ENCODE measurements around the gene ATP6V1F. TPM values are rescaled to one million over a fixed set of nuclear protein-coding genes. Genes with fewer than 3 reads are reported as not detected.
A peak's percentile ranks its signal among the peaks of the same experiment; 100 is the strongest.

The ATP6V1F gene
- total and polyA plus RNA-seq, 7 experiments from 2014 or later = 58.4 to 340 (median 101) TPM

GRCh38 chr7:128826916-128827247 is 35.8 kb upstream of the ATP6V1F start:
- no peak overlapping the region for H3K27ac Mint-ChIP-seq
- H3K36me3 Mint-ChIP-seq = no peaks in the 10 kb centered on the region
- CTCF ChIA-PET = interaction anchor here (0.6 kb wide), 1 partner anchor 40 kb away, joined by 3 read pairs; no protein-coding TSS in a partner anchor
- no peak overlapping the region for H3K4me3 Mint-ChIP-seq
- ATAC-seq (no peak), DNase-seq (no peak)
- H3K4me3 ChIP-seq (ENCODE audit: low read length) = no peak overlapping the region
- peaks cover 0 to 9% of the 10 kb centered on the region in 2 donors for H3K4me1 ChIP-seq (ENCODE audit: control insufficient read depth in 2 of 2, insufficient read depth in 2 of 2, low read length in 2 of 2)
- intact Hi-C loops (cut with micrococcal nuclease) = no loop called here
- H3K9me3 ChIP-seq (ENCODE audit: control insufficient read depth in 2 of 3, low read length in 3 of 3) = no peaks in the 10 kb centered on the region
- peaks cover 26 to 51% (median 32%) of the 10 kb centered on the region in 5 donors for H3K27me3 Mint-ChIP-seq
- POLR2A ChIA-PET = no interaction called here
- no peaks in the 10 kb centered on the region for H3K36me3 ChIP-seq (ENCODE audit: control insufficient read depth in 2 of 3, insufficient read depth in 3 of 3, low read length in 3 of 3)
- H3K4me1 Mint-ChIP-seq = peaks cover 5 to 18% (median 13%) of the 10 kb centered on the region in 7 donors
- peaks cover 3 to 15% of the 10 kb centered on the region in 2 donors for H3K27me3 ChIP-seq (ENCODE audit: control insufficient read depth in 2 of 2, insufficient read depth in 2 of 2, low read length in 2 of 2)
- H3K9me3 Mint-ChIP-seq = no peaks in the 10 kb centered on the region
- no peak overlapping the region for H3K27ac ChIP-seq (ENCODE audit: low read depth, low read length)

DNA sequence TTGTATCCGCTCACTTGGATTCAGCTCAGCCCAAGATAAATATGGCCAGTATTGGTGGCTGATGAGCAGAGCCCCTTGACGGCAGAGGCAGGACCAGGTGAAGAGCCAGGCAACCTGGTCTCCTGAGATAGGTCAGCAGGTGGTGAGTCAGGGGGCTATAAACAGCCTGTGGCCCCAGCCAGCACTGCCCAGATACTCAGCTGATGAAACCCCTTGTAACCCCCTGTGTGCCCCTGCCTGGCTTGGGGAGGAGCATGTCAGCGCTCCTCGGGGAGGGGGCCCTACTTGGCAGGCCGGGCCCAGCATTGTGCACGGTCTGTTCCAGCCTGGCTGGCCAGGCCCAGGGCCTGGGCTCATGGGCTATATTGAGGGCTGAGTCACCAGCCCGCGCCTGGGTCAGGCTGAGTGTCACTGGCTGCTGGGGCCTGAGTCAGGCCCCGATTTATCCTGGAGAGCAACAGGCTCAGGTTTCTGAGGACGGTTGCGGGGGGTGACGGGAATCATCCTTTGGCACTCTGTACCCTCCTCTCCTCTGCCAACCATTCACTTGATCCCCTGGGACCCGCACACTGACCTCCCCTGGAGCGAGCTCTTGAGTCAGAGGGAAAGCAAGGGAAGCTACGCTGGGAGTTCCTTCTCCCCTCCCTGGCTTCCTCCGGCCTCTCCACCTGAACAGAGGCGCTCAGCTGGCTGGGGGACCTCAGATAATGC is 35.3 kb upstream of the ATP6V1F start:
- Histone ChIP-seq H3K27ac (ENCODE audit: low read depth, low read length) (no peak overlapping the region), H3K36me3 (ENCODE audit: control insufficient read depth in 2 of 3, insufficient read depth in 3 of 3, low read length in 3 of 3) (no peaks in the 10 kb centered on the region), H3K9me3 (ENCODE audit: control insufficient read depth in 2 of 3, low read length in 3 of 3) (no peaks in the 10 kb centered on the region), H3K27me3 (ENCODE audit: control insufficient read depth in 2 of 2, insufficient read depth in 2 of 2, low read length in 2 of 2) (peaks cover 3 to 15% of the 10 kb centered on the region in 2 donors), H3K4me3 (ENCODE audit: low read length) (no peak overlapping the region), H3K4me1 (ENCODE audit: control insufficient read depth in 2 of 2, insufficient read depth in 2 of 2, low read length in 2 of 2) (peaks cover 0 to 9% of the 10 kb centered on the region in 2 donors)
- H3K27me3 Mint-ChIP-seq = peaks cover 26 to 53% (median 32%) of the 10 kb centered on the region in 5 donors
- no peak overlapping the region for H3K27ac Mint-ChIP-seq
- ChIA-PET CTCF (interaction anchor here (0.6 kb wide), 1 partner anchor 40 kb away, joined by 3 read pairs; no protein-coding TSS in a partner anchor), POLR2A (no interaction called here)
- H3K4me3 Mint-ChIP-seq = peak overlapping the region in 1 of 10 donors; percentile 2
- H3K36me3 Mint-ChIP-seq = no peaks in the 10 kb centered on the region
- H3K4me1 Mint-ChIP-seq = peaks cover 5 to 18% (median 13%) of the 10 kb centered on the region in 7 donors
- DNase-seq (no peak), ATAC-seq (no peak)
- intact Hi-C loops (cut with micrococcal nuclease) = no loop called here
- H3K9me3 Mint-ChIP-seq = no peaks in the 10 kb centered on the region

DNA sequence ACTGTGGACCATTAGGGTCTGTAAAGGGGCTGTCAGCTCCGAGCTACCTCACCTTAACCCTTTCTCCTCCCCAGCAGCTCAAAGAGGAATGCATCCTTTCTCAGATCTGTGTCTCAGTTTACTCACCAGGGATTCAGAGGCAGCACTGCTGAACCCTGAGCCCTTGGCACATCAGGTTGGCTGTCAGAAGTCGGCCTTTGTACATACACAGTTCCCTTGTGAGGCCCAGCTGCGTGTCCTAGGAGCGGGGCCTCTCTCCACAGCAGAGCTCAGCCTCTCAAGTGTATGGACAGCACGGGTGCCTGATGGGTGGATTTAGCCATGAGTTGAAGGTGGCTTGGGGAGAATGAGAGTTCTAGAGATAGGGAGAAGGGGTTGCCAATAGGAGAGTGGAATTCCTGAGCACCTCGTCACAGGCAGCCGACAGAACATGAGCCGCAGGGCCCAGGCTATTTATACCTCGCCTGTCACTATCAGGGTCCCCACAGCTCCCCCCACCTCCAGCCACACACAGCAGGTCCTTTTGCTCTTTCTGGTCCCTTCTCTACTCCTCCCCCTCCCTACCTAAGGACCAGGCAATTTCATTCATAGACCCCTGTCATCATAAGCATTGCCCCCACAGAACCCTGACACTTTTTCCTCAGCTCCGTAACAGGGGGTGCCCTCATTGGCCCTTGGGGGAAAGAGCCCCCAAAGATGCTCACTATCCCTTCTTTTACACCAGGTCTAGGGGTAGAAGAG is 34.5 kb upstream of the ATP6V1F start:
- POLR2A ChIA-PET = no interaction called here

DNA sequence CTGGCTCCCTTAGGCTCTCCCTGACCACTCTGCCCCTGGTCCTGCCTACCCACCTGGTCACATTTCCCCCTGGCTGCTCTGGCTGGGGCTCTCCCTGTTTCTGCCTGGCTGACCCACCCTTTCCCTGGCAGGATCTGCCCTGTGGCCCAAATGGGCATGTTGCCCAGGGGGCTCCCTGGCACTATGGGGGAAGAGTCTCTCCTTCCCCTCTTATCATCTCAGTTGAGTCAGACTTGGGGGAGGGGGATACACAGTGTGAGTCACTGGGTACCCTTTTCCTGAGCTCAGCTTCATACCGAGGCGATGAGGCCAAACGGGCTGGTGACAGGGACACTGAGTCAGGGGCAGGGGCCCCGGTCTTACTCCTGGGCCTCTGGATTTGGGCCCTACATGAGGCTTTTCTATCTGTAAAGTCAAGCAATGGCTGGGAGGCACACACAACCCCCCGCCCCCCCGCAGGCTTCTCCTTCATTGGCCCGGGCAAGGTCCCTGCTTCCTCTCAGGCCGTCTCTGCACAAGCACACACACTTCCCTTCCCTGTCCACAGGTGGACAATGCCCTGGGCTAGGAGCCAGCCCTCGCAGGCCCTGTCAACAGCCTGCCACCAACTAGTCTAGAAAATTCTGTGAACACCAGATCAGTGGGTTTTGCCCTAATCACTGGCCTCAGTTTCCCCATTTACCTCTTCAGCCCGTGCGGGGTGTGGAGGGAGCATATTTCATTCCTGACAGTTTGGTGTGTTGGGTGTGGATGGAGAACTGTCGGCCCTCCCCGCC is 33.1 kb upstream of the ATP6V1F start:
- POLR2A ChIA-PET = no interaction called here
- H3K27me3 Mint-ChIP-seq = peaks cover 26 to 61% (median 32%) of the 10 kb centered on the region in 5 donors

More for the DNA sequence above, 34.5 kb upstream of the ATP6V1F start:
- ATAC-seq = no peak
- peaks cover 26 to 52% (median 32%) of the 10 kb centered on the region in 5 donors for H3K27me3 Mint-ChIP-seq
- no peaks in the 10 kb centered on the region for H3K9me3 Mint-ChIP-seq
- no peak overlapping the region for H3K4me3 ChIP-seq (ENCODE audit: low read length)
- intact Hi-C loops (cut with micrococcal nuclease) = no loop called here
- CTCF ChIA-PET = no interaction called here
- H3K36me3 Mint-ChIP-seq = no peaks in the 10 kb centered on the region
- H3K9me3 ChIP-seq (ENCODE audit: control insufficient read depth in 2 of 3, low read length in 3 of 3) = no peaks in the 10 kb centered on the region
- H3K27ac ChIP-seq (ENCODE audit: low read depth, low read length) = no peak overlapping the region
- H3K4me1 Mint-ChIP-seq = peaks cover 5 to 18% (median 13%) of the 10 kb centered on the region in 7 donors
- H3K4me1 ChIP-seq (ENCODE audit: control insufficient read depth in 2 of 2, insufficient read depth in 2 of 2, low read length in 2 of 2) = peaks cover 0 to 9% of the 10 kb centered on the region in 2 donors
- peak overlapping the region in 3 of 10 donors; percentile 6 to 25 (median 17) for H3K4me3 Mint-ChIP-seq
- H3K27me3 ChIP-seq (ENCODE audit: control insufficient read depth in 2 of 2, insufficient read depth in 2 of 2, low read length in 2 of 2) = peaks cover 3 to 15% of the 10 kb centered on the region in 2 donors
- H3K36me3 ChIP-seq (ENCODE audit: control insufficient read depth in 2 of 3, insufficient read depth in 3 of 3, low read length in 3 of 3) = no peaks in the 10 kb centered on the region
- DNase-seq = no peak
- H3K27ac Mint-ChIP-seq = no peak overlapping the region

DNA sequence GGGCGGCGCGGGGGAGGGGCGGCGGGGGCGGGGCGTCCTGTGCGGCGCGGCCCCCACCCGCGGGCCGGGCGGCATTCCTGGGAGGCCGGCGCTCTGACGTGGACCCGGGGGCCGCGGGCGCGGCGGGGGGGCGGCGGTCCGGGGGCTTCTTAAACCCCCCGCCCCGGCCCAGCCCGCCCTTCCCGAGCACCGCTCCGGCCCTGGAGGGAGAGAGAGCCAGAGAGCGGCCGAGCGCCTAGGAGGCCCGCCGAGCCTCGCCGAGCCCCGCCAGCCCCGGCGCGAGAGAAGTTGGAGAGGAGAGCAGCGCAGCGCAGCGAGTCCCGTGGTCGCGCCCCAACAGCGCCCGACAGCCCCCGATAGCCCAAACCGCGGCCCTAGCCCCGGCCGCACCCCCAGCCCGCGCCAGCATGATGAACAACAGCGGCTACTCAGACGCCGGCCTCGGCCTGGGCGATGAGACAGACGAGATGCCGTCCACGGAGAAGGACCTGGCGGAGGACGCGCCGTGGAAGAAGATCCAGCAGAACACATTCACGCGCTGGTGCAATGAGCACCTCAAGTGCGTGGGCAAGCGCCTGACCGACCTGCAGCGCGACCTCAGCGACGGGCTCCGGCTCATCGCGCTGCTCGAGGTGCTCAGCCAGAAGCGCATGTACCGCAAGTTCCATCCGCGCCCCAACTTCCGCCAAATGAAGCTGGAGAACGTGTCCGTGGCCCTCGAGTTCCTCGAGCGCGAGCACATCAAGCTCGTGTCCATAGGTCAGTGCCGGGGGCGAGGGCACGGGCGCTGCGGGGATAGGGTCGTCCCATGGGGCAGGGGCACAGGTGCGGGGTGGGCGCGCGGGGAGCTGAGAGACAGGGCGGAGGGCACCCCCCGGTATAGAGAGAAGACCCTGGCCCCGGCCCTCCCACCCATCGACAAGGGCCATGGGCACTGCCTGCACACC is 32.2 kb upstream of the ATP6V1F start, which contains the start of gene FLNC:
Gene FLNC, plus strand, starts transcription at position 176 of the 947 bp plus-strand sequence. Its CDS starts 232 bp downstream, at position 408.
- CTCF ChIA-PET = no interaction called here
- Mint-ChIP-seq H3K27ac (peak within 1 kb of the TSS in 2 of 9 donors; percentile 15 to 70), H3K9me3 (no peaks in the 10 kb centered on the region), H3K4me3 (peak within 1 kb of the TSS; percentile 70 to 86 (median 80)), H3K4me1 (peaks cover 5 to 18% (median 13%) of the 10 kb centered on the region in 7 donors), H3K36me3 (no peaks in the 10 kb centered on the region), H3K27me3 (peaks cover 26 to 64% (median 30%) of the 10 kb centered on the region in 5 donors)
- intact Hi-C loops (cut with micrococcal nuclease) = no loop called here
- no peak within 1 kb of the TSS for H3K27ac ChIP-seq (ENCODE audit: low read depth, low read length)
- H3K27me3 ChIP-seq (ENCODE audit: control insufficient read depth in 2 of 2, insufficient read depth in 2 of 2, low read length in 2 of 2) = peaks cover 3 to 15% of the 10 kb centered on the region in 2 donors
- POLR2A ChIA-PET = interaction anchor here (1.1 kb wide), 1 partner anchor 91 kb away, joined by 4 read pairs; the partner anchor contains the start of gene CALU
- peaks cover 0 to 9% of the 10 kb centered on the region in 2 donors for H3K4me1 ChIP-seq (ENCODE audit: control insufficient read depth in 2 of 2, insufficient read depth in 2 of 2, low read length in 2 of 2)
- H3K36me3 ChIP-seq (ENCODE audit: control insufficient read depth in 2 of 3, insufficient read depth in 3 of 3, low read length in 3 of 3) = no peaks in the 10 kb centered on the region
- ATAC-seq (peak; percentile 60), DNase-seq (peak in 8 of 9 donors; percentile 11 to 39 (median 32))
- H3K9me3 ChIP-seq (ENCODE audit: control insufficient read depth in 2 of 3, low read length in 3 of 3) = no peaks in the 10 kb centered on the region
- H3K4me3 ChIP-seq (ENCODE audit: low read length) = peak within 1 kb of the TSS; percentile 53

More for the DNA sequence above, 33.1 kb upstream of the ATP6V1F start:
- intact Hi-C loops (cut with micrococcal nuclease) = no loop called here
- peaks cover 3 to 15% of the 10 kb centered on the region in 2 donors for H3K27me3 ChIP-seq (ENCODE audit: control insufficient read depth in 2 of 2, insufficient read depth in 2 of 2, low read length in 2 of 2)
- Mint-ChIP-seq H3K27ac (peak overlapping the region in 2 of 9 donors; percentile 15 to 70), H3K4me3 (peak overlapping the region in 9 of 10 donors; percentile 39 to 86 (median 63)), H3K36me3 (no peaks in the 10 kb centered on the region), H3K4me1 (peaks cover 5 to 18% (median 13%) of the 10 kb centered on the region in 7 donors), H3K9me3 (no peaks in the 10 kb centered on the region)
- H3K9me3 ChIP-seq (ENCODE audit: control insufficient read depth in 2 of 3, low read length in 3 of 3) = no peaks in the 10 kb centered on the region
- no peak overlapping the region for H3K27ac ChIP-seq (ENCODE audit: low read depth, low read length)
- CTCF ChIA-PET = no interaction called here
- peaks cover 0 to 9% of the 10 kb centered on the region in 2 donors for H3K4me1 ChIP-seq (ENCODE audit: control insufficient read depth in 2 of 2, insufficient read depth in 2 of 2, low read length in 2 of 2)
- H3K36me3 ChIP-seq (ENCODE audit: control insufficient read depth in 2 of 3, insufficient read depth in 3 of 3, low read length in 3 of 3) = no peaks in the 10 kb centered on the region
- no peak overlapping the region for H3K4me3 ChIP-seq (ENCODE audit: low read length)
- DNase-seq = no peak
- ATAC-seq = no peak

Measured in naive thymus-derived CD4-positive, alpha-beta T cell (primary cell).